ENCODE results near the gene MAG. TPM values are rescaled to one million over a fixed set of nuclear protein-coding genes. Genes with fewer than 3 reads are reported as not detected.

Gene MAG
- total RNA-seq, 1 experiment from 2014 or later, result 13.4 TPM

DNA sequence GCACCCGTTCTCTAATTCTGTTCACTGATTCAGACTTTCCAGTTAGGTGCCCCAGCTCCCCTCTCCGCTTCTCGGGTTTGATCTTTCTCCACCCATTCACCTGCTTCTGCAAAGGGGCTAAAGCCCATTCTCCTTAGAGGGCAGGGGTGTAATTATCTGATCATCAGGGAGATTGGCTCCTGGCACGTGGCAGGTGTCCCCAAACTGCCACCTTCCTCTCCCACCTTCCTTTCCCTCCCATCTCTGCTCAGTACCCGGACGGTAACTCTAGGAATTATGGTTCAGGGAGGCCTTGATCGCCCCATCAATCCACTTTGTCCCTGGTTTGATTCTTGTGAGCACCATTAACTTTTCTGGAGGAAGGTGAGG lies 56.0 kb downstream of the MAG start:
- H3K4me1 ChIP-seq (replicated peaks; ENCODE audit: insufficient read depth), result no peaks in the 10 kb centered on the region
- ChIA-PET CTCF (no interaction called here), POLR2A (ENCODE audit: unreplicated experiment) (no interaction called here)
- BruUV-seq (replicated peaks), result no TSS peak
- no peaks in the 10 kb centered on the region for H3K27me3 ChIP-seq (ENCODE audit: insufficient read depth, low read depth)
- no peak for DNase-seq
- H3K27ac ChIP-seq, result no peak overlapping the region
- no peaks in the 10 kb centered on the region for H4K20me1 ChIP-seq (ENCODE audit: insufficient read depth)
- no peak overlapping the region for H3K4me2 ChIP-seq
- H3K9me2 ChIP-seq (ENCODE audit: insufficient read depth), result no peaks in the 10 kb centered on the region
- TF ChIP-seq EZH2 (IDR thresholded peaks at IDR 0.05; ENCODE audit: low read depth), result no peak
- TF ChIP-seq, protein P1, sequence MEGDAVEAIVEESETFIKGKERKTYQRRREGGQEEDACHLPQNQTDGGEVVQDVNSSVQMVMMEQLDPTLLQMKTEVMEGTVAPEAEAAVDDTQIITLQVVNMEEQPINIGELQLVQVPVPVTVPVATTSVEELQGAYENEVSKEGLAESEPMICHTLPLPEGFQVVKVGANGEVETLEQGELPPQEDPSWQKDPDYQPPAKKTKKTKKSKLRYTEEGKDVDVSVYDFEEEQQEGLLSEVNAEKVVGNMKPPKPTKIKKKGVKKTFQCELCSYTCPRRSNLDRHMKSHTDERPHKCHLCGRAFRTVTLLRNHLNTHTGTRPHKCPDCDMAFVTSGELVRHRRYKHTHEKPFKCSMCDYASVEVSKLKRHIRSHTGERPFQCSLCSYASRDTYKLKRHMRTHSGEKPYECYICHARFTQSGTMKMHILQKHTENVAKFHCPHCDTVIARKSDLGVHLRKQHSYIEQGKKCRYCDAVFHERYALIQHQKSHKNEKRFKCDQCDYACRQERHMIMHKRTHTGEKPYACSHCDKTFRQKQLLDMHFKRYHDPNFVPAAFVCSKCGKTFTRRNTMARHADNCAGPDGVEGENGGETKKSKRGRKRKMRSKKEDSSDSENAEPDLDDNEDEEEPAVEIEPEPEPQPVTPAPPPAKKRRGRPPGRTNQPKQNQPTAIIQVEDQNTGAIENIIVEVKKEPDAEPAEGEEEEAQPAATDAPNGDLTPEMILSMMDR (conservative IDR thresholded peaks at IDR 0.05), result no peak
- H2AFZ ChIP-seq, result no peak overlapping the region
- peaks cover 3% of the 10 kb centered on the region; the same call in 1 of the 2 replicates for H3F3A ChIP-seq (ENCODE audit: insufficient read depth, low read depth)
- H3K36me3 ChIP-seq (ENCODE audit: low read depth), result 0 out of 2 replicates have a peak, but pooled peaks cover 4% of the 10 kb centered on the region
- intact Hi-C loops (cut with micrococcal nuclease; ENCODE audit: unreplicated experiment), result no loop called here
- H3K4me3 ChIP-seq, result no peak overlapping the region
- H3K9me3 ChIP-seq (ENCODE audit: insufficient read depth, low read depth), result no peaks in the 10 kb centered on the region
- no peaks in the 10 kb centered on the region for H3K79me2 ChIP-seq (ENCODE audit: low read depth)

DNA sequence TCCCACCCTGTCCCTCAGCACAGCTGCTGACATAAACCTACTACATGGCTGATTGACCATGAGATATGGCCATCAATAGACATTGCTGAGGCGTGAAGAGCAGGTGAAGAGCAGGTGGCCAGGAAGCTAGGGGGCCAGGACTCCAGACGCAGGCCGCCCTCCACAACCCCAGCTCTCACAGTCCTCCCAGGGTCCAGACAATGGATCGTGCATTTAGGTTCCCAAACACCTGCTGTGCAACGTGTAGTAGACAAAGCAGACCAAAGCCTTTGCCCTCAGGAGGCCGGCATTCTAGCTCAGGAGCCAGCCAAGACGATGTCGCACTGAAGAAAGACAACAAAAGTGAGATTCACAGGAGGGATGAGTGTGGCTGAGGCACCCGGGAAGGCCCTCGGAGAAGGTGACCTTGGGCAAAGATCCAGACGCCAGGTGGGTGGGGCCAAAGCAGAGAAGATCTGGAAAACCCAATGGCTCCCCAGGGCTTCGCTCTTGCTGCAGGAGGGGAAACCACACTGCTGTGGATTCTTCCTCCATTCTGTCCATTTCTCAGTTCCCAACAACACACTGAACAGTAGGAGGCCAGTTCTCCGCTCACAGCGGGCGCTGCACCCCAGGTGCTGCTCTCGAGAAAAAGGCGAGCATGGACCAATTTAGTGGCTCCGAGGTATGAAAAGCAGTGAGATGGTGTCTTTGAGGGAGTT lies 57.1 kb downstream of the MAG start:
- intact Hi-C loops (cut with micrococcal nuclease; ENCODE audit: unreplicated experiment), result no loop called here
- no peaks in the 10 kb centered on the region for H3K9me2 ChIP-seq (ENCODE audit: insufficient read depth)
- BruUV-seq (replicated peaks), result no TSS peak
- peaks cover 3% of the 10 kb centered on the region; the same call in 1 of the 2 replicates for H3F3A ChIP-seq (ENCODE audit: insufficient read depth, low read depth)
- H3K4me1 ChIP-seq (replicated peaks; ENCODE audit: insufficient read depth), result no peaks in the 10 kb centered on the region
- H3K36me3 ChIP-seq (ENCODE audit: low read depth), result no peaks in the 10 kb centered on the region
- H2AFZ ChIP-seq, result no peak overlapping the region
- CTCF ChIA-PET, result no interaction called here
- no peaks in the 10 kb centered on the region for H3K27me3 ChIP-seq (ENCODE audit: insufficient read depth, low read depth)
- POLR2A ChIA-PET (ENCODE audit: unreplicated experiment), result no interaction called here
- no peak overlapping the region for H3K27ac ChIP-seq
- H3K9me3 ChIP-seq (ENCODE audit: insufficient read depth, low read depth), result no peaks in the 10 kb centered on the region
- TF ChIP-seq EZH2 (IDR thresholded peaks at IDR 0.05; ENCODE audit: low read depth), result no peak
- TF ChIP-seq, protein P1 (conservative IDR thresholded peaks at IDR 0.05), result no peak
- H3K4me3 ChIP-seq, result no peak overlapping the region
- H4K20me1 ChIP-seq (ENCODE audit: insufficient read depth), result no peaks in the 10 kb centered on the region
- no peak overlapping the region for H3K4me2 ChIP-seq
- H3K79me2 ChIP-seq (ENCODE audit: low read depth), result no peaks in the 10 kb centered on the region
- DNase-seq, result no peak

DNA sequence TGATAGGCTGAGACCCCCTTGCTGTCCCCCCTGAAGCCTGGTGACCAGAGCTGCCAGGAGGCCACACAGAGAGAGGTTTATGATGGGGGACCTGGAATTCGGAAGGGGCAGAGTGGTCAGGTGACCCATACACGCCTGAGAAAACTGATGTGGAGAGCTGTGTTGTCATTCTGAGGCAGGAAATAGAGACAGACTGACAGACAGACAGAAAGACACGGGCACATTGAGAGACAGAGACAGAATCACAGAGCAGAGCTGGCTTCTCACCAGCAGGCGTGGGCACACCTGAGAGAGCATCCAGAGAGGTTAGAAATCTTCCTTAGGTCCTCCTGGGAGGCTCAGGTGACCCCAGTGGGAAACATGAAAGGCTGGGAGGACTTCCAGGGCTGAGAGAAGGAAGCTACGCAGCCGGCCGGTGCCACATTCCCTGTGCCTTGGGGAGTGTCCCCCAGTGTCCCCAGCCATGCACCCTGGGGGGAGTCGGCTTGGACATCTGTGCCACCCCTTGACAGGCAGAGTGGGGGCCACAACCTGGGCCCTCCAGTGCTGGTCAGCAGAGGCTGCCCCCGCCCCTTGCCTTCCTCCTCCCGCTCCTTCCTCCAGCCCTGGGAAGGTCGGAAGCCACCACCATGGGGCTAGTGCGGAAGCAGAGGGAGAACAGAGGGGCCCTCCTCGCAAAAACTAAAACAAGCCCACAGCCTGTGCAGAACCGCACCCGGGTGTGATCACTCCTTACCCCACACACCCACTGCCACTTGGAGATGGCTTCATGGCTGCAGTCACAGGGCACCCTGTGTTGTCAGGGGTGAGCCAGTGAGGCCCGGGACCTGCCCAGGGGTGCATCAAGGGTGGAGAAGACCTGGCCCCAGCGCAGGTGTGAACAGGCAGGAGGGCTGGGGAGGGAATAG lies 57.9 kb downstream of the MAG start:
- ChIA-PET POLR2A (ENCODE audit: unreplicated experiment) (no interaction called here), CTCF (interaction anchor here (0.7 kb wide), 1 partner anchor 36 kb away, joined by 12 read pairs; no protein-coding TSS in a partner anchor)
- Histone ChIP-seq H3K9me3 (ENCODE audit: insufficient read depth, low read depth) (no peaks in the 10 kb centered on the region), H3K36me3 (ENCODE audit: low read depth) (no peaks in the 10 kb centered on the region), H3K27me3 (ENCODE audit: insufficient read depth, low read depth) (no peaks in the 10 kb centered on the region), H3K4me2 (no peak overlapping the region), H4K20me1 (ENCODE audit: insufficient read depth) (no peaks in the 10 kb centered on the region), H2AFZ (no peak overlapping the region), H3K9me2 (ENCODE audit: insufficient read depth) (no peaks in the 10 kb centered on the region), H3F3A (ENCODE audit: insufficient read depth, low read depth) (peaks cover 3% of the 10 kb centered on the region; the same call in 1 of the 2 replicates), H3K4me1 (replicated peaks; ENCODE audit: insufficient read depth) (no peaks in the 10 kb centered on the region), H3K4me3 (no peak overlapping the region), H3K27ac (no peak overlapping the region), H3K79me2 (ENCODE audit: low read depth) (no peaks in the 10 kb centered on the region)
- DNase-seq, result no peak
- TF ChIP-seq, protein P1 (conservative IDR thresholded peaks at IDR 0.05), result no peak
- TF ChIP-seq EZH2 (IDR thresholded peaks at IDR 0.05; ENCODE audit: low read depth), result no peak
- BruUV-seq (replicated peaks), result no TSS peak
- intact Hi-C loops (cut with micrococcal nuclease; ENCODE audit: unreplicated experiment), result loop anchor here (10.0 kb wide), 1 partner anchor 205 kb away; the partner anchor contains the start of gene FXYD7

Measured in PC-9 (cell line).